Osteoblast (primary cell): ENCODE data around the gene SULT6B1. TPM values are rescaled to one million over a fixed set of nuclear protein-coding genes. Genes with fewer than 3 reads are reported as not detected.

Source experiments
- DNase-seq: peaks from one replicate; pipeline ENCODE4 v3.0.0; 2011; ENCODE audit warnings: low spot score, mixed read lengths; ENCODE audit not compliant: insufficient read length; ENCODE audit errors: missing footprints
- H2AFZ ChIP-seq: 2 replicates; pipeline ENCODE4 v1.6.0; 2011; ENCODE audit warnings: mild to moderate bottlenecking, low read length
- H3K27ac ChIP-seq: 2 replicates; pipeline ENCODE4 v1.5.1; 2011; ENCODE audit warnings: mild to moderate bottlenecking, low read depth, low read length, moderate library complexity
- H3K27me3 ChIP-seq: 2 replicates; pipeline ENCODE4 v1.6.0; 2012; ENCODE audit warnings: mild to moderate bottlenecking, control low read depth, inconsistent platforms, low read length, moderate library complexity; ENCODE audit not compliant: insufficient read depth
- H3K36me3 ChIP-seq: 2 replicates; pipeline ENCODE4 v1.5.1; 2011; ENCODE audit warnings: mild to moderate bottlenecking, low read length, control low read depth, moderate library complexity; ENCODE audit not compliant: insufficient read depth
- H3K4me1 ChIP-seq: 2 replicates; pipeline ENCODE4 v1.5.1; 2011; ENCODE audit warnings: mild to moderate bottlenecking, low read length, control low read depth, moderate library complexity; ENCODE audit not compliant: insufficient read depth
- H3K4me2 ChIP-seq: 2 replicates; pipeline ENCODE4 v1.6.0; 2011; ENCODE audit warnings: mild to moderate bottlenecking, low read length; ENCODE audit not compliant: insufficient read depth
- H3K4me3 ChIP-seq: fragments of 200-600 bp; sonication (generic); 3 replicates; pipeline ENCODE4 v1.5.1; 2012; ENCODE audit warnings: mild to moderate bottlenecking, low read length, inconsistent platforms; ENCODE audit not compliant: insufficient read depth
- H3K79me2 ChIP-seq: 2 replicates; pipeline ENCODE4 v1.6.0; 2012; ENCODE audit warnings: mild to moderate bottlenecking, low read length, control low read depth, inconsistent platforms; ENCODE audit not compliant: insufficient read depth
- H3K9me3 ChIP-seq: 2 replicates; pipeline ENCODE4 v1.5.1; 2011; ENCODE audit warnings: low read depth, low read length, control low read depth
- H4K20me1 ChIP-seq: 2 replicates; pipeline ENCODE4 v1.6.0; 2012; ENCODE audit warnings: mild to moderate bottlenecking, low read length, control low read depth; ENCODE audit not compliant: insufficient read depth
- total RNA-seq: library from RNA; depleted of rRNA; stranded (reverse); fragments of >200 nt; gene quantifications from 2 replicates; pipeline ENCODE4 v1.2.3, GENCODE V29; 2012
- TF ChIP-seq, protein P1 (sequence below): IDR thresholded peaks from 2 replicates; pipeline ENCODE4 v1.5.1; 2011; ENCODE audit warnings: mild to moderate bottlenecking, low read depth, low read length, moderate library complexity; ENCODE audit errors: extremely low read depth

SULT6B1 gene
- total RNA-seq, 1 donor: not detected

GRCh38 chr2:37132914-37133313 lies 55.6 kb downstream of the SULT6B1 start:
- TF ChIP-seq, protein P1, sequence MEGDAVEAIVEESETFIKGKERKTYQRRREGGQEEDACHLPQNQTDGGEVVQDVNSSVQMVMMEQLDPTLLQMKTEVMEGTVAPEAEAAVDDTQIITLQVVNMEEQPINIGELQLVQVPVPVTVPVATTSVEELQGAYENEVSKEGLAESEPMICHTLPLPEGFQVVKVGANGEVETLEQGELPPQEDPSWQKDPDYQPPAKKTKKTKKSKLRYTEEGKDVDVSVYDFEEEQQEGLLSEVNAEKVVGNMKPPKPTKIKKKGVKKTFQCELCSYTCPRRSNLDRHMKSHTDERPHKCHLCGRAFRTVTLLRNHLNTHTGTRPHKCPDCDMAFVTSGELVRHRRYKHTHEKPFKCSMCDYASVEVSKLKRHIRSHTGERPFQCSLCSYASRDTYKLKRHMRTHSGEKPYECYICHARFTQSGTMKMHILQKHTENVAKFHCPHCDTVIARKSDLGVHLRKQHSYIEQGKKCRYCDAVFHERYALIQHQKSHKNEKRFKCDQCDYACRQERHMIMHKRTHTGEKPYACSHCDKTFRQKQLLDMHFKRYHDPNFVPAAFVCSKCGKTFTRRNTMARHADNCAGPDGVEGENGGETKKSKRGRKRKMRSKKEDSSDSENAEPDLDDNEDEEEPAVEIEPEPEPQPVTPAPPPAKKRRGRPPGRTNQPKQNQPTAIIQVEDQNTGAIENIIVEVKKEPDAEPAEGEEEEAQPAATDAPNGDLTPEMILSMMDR: no peak
- Histone ChIP-seq H4K20me1 (peaks cover 2% of the 10 kb centered on the region), H3K4me2 (no peak overlapping the region), H3K4me3 (no peak overlapping the region), H2AFZ (no peak overlapping the region), H3K36me3 (peaks cover 61% of the 10 kb centered on the region), H3K4me1 (no peaks in the 10 kb centered on the region), H3K27ac (no peak overlapping the region), H3K9me3 (no peaks in the 10 kb centered on the region), H3K27me3 (no peaks in the 10 kb centered on the region), H3K79me2 (peaks cover 4% of the 10 kb centered on the region)
- DNase-seq: no peak

- Histone ChIP-seq H3K4me2 (no peak overlapping the region), H3K9me3 (no peaks in the 10 kb centered on the region), H4K20me1 (peaks cover 2% of the 10 kb centered on the region), H3K4me3 (no peak overlapping the region), H3K79me2 (peaks cover 2% of the 10 kb centered on the region), H3K36me3 (peaks cover 22% of the 10 kb centered on the region), H3K27me3 (no peaks in the 10 kb centered on the region), H3K4me1 (no peaks in the 10 kb centered on the region), H3K27ac (no peak overlapping the region), H2AFZ (no peak overlapping the region)
- TF ChIP-seq, protein P1: no peak
- DNase-seq: no peak
These were observed 63.1 kb downstream of the SULT6B1 start for GRCh38 chr2:37125416-37125815.

- H2AFZ ChIP-seq: no peak overlapping the region
- H4K20me1 ChIP-seq: no peaks in the 10 kb centered on the region
- H3K4me2 ChIP-seq: no peak overlapping the region
- DNase-seq: no peak
- H3K4me1 ChIP-seq: no peaks in the 10 kb centered on the region
- peaks cover 13% of the 10 kb centered on the region for H3K36me3 ChIP-seq
- no peaks in the 10 kb centered on the region for H3K27me3 ChIP-seq
- no peaks in the 10 kb centered on the region for H3K79me2 ChIP-seq
- H3K27ac ChIP-seq: no peak overlapping the region
- no peak overlapping the region for H3K4me3 ChIP-seq
- TF ChIP-seq, protein P1: no peak
- H3K9me3 ChIP-seq: no peaks in the 10 kb centered on the region
These were observed 69.3 kb downstream of the SULT6B1 start for GRCh38 chr2:37119157-37119556.

Other genes with a start within 250 kb of the SULT6B1 start
- gene STRN, start 222.1 kb downstream of the SULT6B1 start, total RNA-seq: 21.4 and 25.0 TPM in 2 replicates
- gene HEATR5B, start 104.3 kb downstream of the SULT6B1 start, total RNA-seq: 29.2 and 29.3 TPM in 2 replicates
- gene GPATCH11, start 104.2 kb downstream of the SULT6B1 start, total RNA-seq: 6.2 and 8.0 TPM in 2 replicates
- 42.3 and 45.1 TPM in 2 replicates for gene EIF2AK2, start 31.7 kb downstream of the SULT6B1 start, total RNA-seq
- 20.6 and 21.4 TPM in 2 replicates for gene CEBPZOS, start 7.8 kb upstream of the SULT6B1 start, total RNA-seq
- 33.3 and 36.6 TPM in 2 replicates for gene CEBPZ, start 42.9 kb upstream of the SULT6B1 start, total RNA-seq
- 16.6 and 16.8 TPM in 2 replicates for gene NDUFAF7, start 43.0 kb upstream of the SULT6B1 start, total RNA-seq
- gene PRKD3, start 136.2 kb upstream of the SULT6B1 start, total RNA-seq: 62.5 and 68.0 TPM in 2 replicates
- gene QPCT, start 156.0 kb upstream of the SULT6B1 start, total RNA-seq: 25.0 and 25.7 TPM in 2 replicates